ENCODE data around the gene DAPK1.

The DAPK1 gene

GRCh38 chr9:87478226-87478992 is 19.3 kb upstream of the DAPK1 start:
- no peaks in the 10 kb centered on the region for H3K27me3 ChIP-seq (ENCODE audit: control insufficient read depth, insufficient read depth, low read length)
- no peak overlapping the region for H3K9ac ChIP-seq (ENCODE audit: low read length)
- H3K4me1 ChIP-seq (ENCODE audit: control insufficient read depth, low read depth, low read length) = no peaks in the 10 kb centered on the region
- H3K27ac ChIP-seq (ENCODE audit: low read length) = no peak overlapping the region
- no peak overlapping the region for H3K4me3 ChIP-seq (ENCODE audit: low read length)
- H3K36me3 ChIP-seq (ENCODE audit: control insufficient read depth, low read depth, low read length) = no peaks in the 10 kb centered on the region
- no peaks in the 10 kb centered on the region for H3K9me3 ChIP-seq (ENCODE audit: control insufficient read depth, low read depth, low read length)

- H3K4me1 ChIP-seq (ENCODE audit: control insufficient read depth, low read depth, low read length) = no peaks in the 10 kb centered on the region
- H3K9ac ChIP-seq (ENCODE audit: low read length) = no peak overlapping the region
- H3K4me3 ChIP-seq (ENCODE audit: low read length) = no peak overlapping the region
- H3K36me3 ChIP-seq (ENCODE audit: control insufficient read depth, low read depth, low read length) = no peaks in the 10 kb centered on the region
- no peak overlapping the region for H3K27ac ChIP-seq (ENCODE audit: low read length)
- no peaks in the 10 kb centered on the region for H3K27me3 ChIP-seq (ENCODE audit: control insufficient read depth, insufficient read depth, low read length)
- H3K9me3 ChIP-seq (ENCODE audit: control insufficient read depth, low read depth, low read length) = no peaks in the 10 kb centered on the region
Measured at GRCh38 chr9:87479801-87480201, 17.9 kb upstream of the DAPK1 start.

GRCh38 chr9:87481890-87482855 is 15.5 kb upstream of the DAPK1 start:
- Histone ChIP-seq H3K9me3 (ENCODE audit: control insufficient read depth, low read depth, low read length) (no peaks in the 10 kb centered on the region), H3K27me3 (ENCODE audit: control insufficient read depth, insufficient read depth, low read length) (no peaks in the 10 kb centered on the region), H3K4me1 (ENCODE audit: control insufficient read depth, low read depth, low read length) (no peaks in the 10 kb centered on the region), H3K36me3 (ENCODE audit: control insufficient read depth, low read depth, low read length) (no peaks in the 10 kb centered on the region), H3K27ac (ENCODE audit: low read length) (no peak overlapping the region), H3K9ac (ENCODE audit: low read length) (no peak overlapping the region), H3K4me3 (ENCODE audit: low read length) (no peak overlapping the region)

GRCh38 chr9:87490225-87490624 is 7.4 kb upstream of the DAPK1 start:
- Histone ChIP-seq H3K4me3 (ENCODE audit: low read length) (no peak overlapping the region), H3K9me3 (ENCODE audit: control insufficient read depth, low read depth, low read length) (no peaks in the 10 kb centered on the region)

GRCh38 chr9:87490907-87491306 is 6.8 kb upstream of the DAPK1 start:
- Histone ChIP-seq H3K4me1 (ENCODE audit: control insufficient read depth, low read depth, low read length) (no peaks in the 10 kb centered on the region), H3K4me3 (ENCODE audit: low read length) (no peak overlapping the region), H3K9ac (ENCODE audit: low read length) (no peak overlapping the region), H3K27ac (ENCODE audit: low read length) (no peak overlapping the region), H3K27me3 (ENCODE audit: control insufficient read depth, insufficient read depth, low read length) (no peaks in the 10 kb centered on the region), H3K9me3 (ENCODE audit: control insufficient read depth, low read depth, low read length) (no peaks in the 10 kb centered on the region), H3K36me3 (ENCODE audit: control insufficient read depth, low read depth, low read length) (no peaks in the 10 kb centered on the region)

More at GRCh38 chr9:87490225-87490624, 7.4 kb upstream of the DAPK1 start:
- H3K9ac ChIP-seq (ENCODE audit: low read length) = no peak overlapping the region
- no peaks in the 10 kb centered on the region for H3K36me3 ChIP-seq (ENCODE audit: control insufficient read depth, low read depth, low read length)
- H3K27ac ChIP-seq (ENCODE audit: low read length) = no peak overlapping the region
- no peaks in the 10 kb centered on the region for H3K4me1 ChIP-seq (ENCODE audit: control insufficient read depth, low read depth, low read length)
- no peaks in the 10 kb centered on the region for H3K27me3 ChIP-seq (ENCODE audit: control insufficient read depth, insufficient read depth, low read length)

- Histone ChIP-seq H3K27me3 (ENCODE audit: control insufficient read depth, insufficient read depth, low read length) (peaks cover 4% of the 10 kb centered on the region), H3K4me1 (ENCODE audit: control insufficient read depth, low read depth, low read length) (no peaks in the 10 kb centered on the region), H3K9me3 (ENCODE audit: control insufficient read depth, low read depth, low read length) (no peaks in the 10 kb centered on the region), H3K36me3 (ENCODE audit: control insufficient read depth, low read depth, low read length) (no peaks in the 10 kb centered on the region), H3K27ac (ENCODE audit: low read length) (no peak overlapping the region), H3K9ac (ENCODE audit: low read length) (no peak overlapping the region), H3K4me3 (ENCODE audit: low read length) (no peak overlapping the region)
Measured at GRCh38 chr9:87491523-87491922, 6.1 kb upstream of the DAPK1 start.

GRCh38 chr9:87492642-87493041 is 5.0 kb upstream of the DAPK1 start:
- H3K36me3 ChIP-seq (ENCODE audit: control insufficient read depth, low read depth, low read length) = no peaks in the 10 kb centered on the region
- H3K27me3 ChIP-seq (ENCODE audit: control insufficient read depth, insufficient read depth, low read length) = peaks cover 7% of the 10 kb centered on the region
- no peaks in the 10 kb centered on the region for H3K9me3 ChIP-seq (ENCODE audit: control insufficient read depth, low read depth, low read length)
- H3K4me3 ChIP-seq (ENCODE audit: low read length) = no peak overlapping the region
- H3K9ac ChIP-seq (ENCODE audit: low read length) = no peak overlapping the region
- no peak overlapping the region for H3K27ac ChIP-seq (ENCODE audit: low read length)
- peaks cover 3% of the 10 kb centered on the region for H3K4me1 ChIP-seq (ENCODE audit: control insufficient read depth, low read depth, low read length)

GRCh38 chr9:87494970-87495471 is 2.6 kb upstream of the DAPK1 start:
- Histone ChIP-seq H3K27ac (ENCODE audit: low read length) (no peak overlapping the region), H3K9ac (ENCODE audit: low read length) (no peak overlapping the region), H3K27me3 (ENCODE audit: control insufficient read depth, insufficient read depth, low read length) (peaks cover 7% of the 10 kb centered on the region), H3K4me1 (ENCODE audit: control insufficient read depth, low read depth, low read length) (peaks cover 13% of the 10 kb centered on the region), H3K9me3 (ENCODE audit: control insufficient read depth, low read depth, low read length) (no peaks in the 10 kb centered on the region), H3K4me3 (ENCODE audit: low read length) (no peak overlapping the region), H3K36me3 (ENCODE audit: control insufficient read depth, low read depth, low read length) (peaks cover 5% of the 10 kb centered on the region)

- H3K4me1 ChIP-seq (ENCODE audit: control insufficient read depth, low read depth, low read length) = peaks cover 17% of the 10 kb centered on the region
- H3K4me3 ChIP-seq (ENCODE audit: low read length) = peak overlapping the region; percentile 88
- H3K9me3 ChIP-seq (ENCODE audit: control insufficient read depth, low read depth, low read length) = no peaks in the 10 kb centered on the region
- peaks cover 7% of the 10 kb centered on the region for H3K27me3 ChIP-seq (ENCODE audit: control insufficient read depth, insufficient read depth, low read length)
- H3K36me3 ChIP-seq (ENCODE audit: control insufficient read depth, low read depth, low read length) = peaks cover 9% of the 10 kb centered on the region
- H3K27ac ChIP-seq (ENCODE audit: low read length) = no peak overlapping the region
- peak overlapping the region; percentile 87 for H3K9ac ChIP-seq (ENCODE audit: low read length)
Measured at GRCh38 chr9:87497080-87497603, 525 bp upstream of the DAPK1 start.

- peak overlapping the region; percentile 39 for H3K27ac ChIP-seq (ENCODE audit: low read length)
Measured at GRCh38 chr9:87498046-87498810, 561 bp downstream of the DAPK1 start.

More at GRCh38 chr9:87498046-87498810, 561 bp downstream of the DAPK1 start:
- peak overlapping the region; percentile 88 for H3K4me3 ChIP-seq (ENCODE audit: low read length)
- no peaks in the 10 kb centered on the region for H3K9me3 ChIP-seq (ENCODE audit: control insufficient read depth, low read depth, low read length)
- peak overlapping the region; percentile 87 for H3K9ac ChIP-seq (ENCODE audit: low read length)
- peaks cover 9% of the 10 kb centered on the region for H3K36me3 ChIP-seq (ENCODE audit: control insufficient read depth, low read depth, low read length)
- H3K27me3 ChIP-seq (ENCODE audit: control insufficient read depth, insufficient read depth, low read length) = peaks cover 7% of the 10 kb centered on the region
- peaks cover 17% of the 10 kb centered on the region for H3K4me1 ChIP-seq (ENCODE audit: control insufficient read depth, low read depth, low read length)
